Epidermal melanocyte (primary cell): Measurements from ENCODE around the gene ZFP57.
A peak's percentile ranks its signal among the peaks of the same experiment; 100 is the strongest.

Experiments used
- DNase-seq: peaks from one replicate; pipeline ENCODE4 v3.0.0; 2011; ENCODE audit warnings: low spot score; ENCODE audit not compliant: insufficient read length

The ZFP57 gene

GRCh38 chr6:29656157-29656556 is 24.8 kb downstream of the ZFP57 start:
- no peak for DNase-seq

GRCh38 chr6:29655658-29656057 is 25.3 kb downstream of the ZFP57 start:
- DNase-seq = no peak

GRCh38 chr6:29653452-29654038 is 27.4 kb downstream of the ZFP57 start:
- peak; percentile 74 for DNase-seq

GRCh38 chr6:29652198-29652584 is 28.8 kb downstream of the ZFP57 start:
- DNase-seq = no peak

- no peak for DNase-seq
Observed at GRCh38 chr6:29651413-29652197, 29.3 kb downstream of the ZFP57 start.

GRCh38 chr6:29649701-29650673 is 31.0 kb downstream of the ZFP57 start:
- peak; percentile 96 for DNase-seq

- DNase-seq = no peak
Observed at GRCh38 chr6:29647927-29648642, 32.9 kb downstream of the ZFP57 start.

GRCh38 chr6:29641430-29642148 is 39.4 kb downstream of the ZFP57 start:
- DNase-seq = no peak

- DNase-seq = no peak
Observed at GRCh38 chr6:29637247-29637646, 43.7 kb downstream of the ZFP57 start.

GRCh38 chr6:29633534-29633905 is 47.4 kb downstream of the ZFP57 start:
- no peak for DNase-seq

- peak; percentile 93 for DNase-seq
Observed at GRCh38 chr6:29632789-29633533, 48.0 kb downstream of the ZFP57 start, which contains the start of gene GABBR1. Gene GABBR1 (minus strand): TSS chr6:29633183. CDS start chr6:29632385, 798 bp downstream.

- no peak for DNase-seq
Observed at GRCh38 chr6:29631860-29632731, 48.9 kb downstream of the ZFP57 start.

GRCh38 chr6:29631209-29631810 is 49.6 kb downstream of the ZFP57 start:
- no peak for DNase-seq

- no peak for DNase-seq
Observed at GRCh38 chr6:29630315-29630714, 50.6 kb downstream of the ZFP57 start.

GRCh38 chr6:29629571-29629970 is 51.4 kb downstream of the ZFP57 start:
- no peak for DNase-seq

- peak; percentile 76 for DNase-seq
Observed at GRCh38 chr6:29628419-29629281, 52.3 kb downstream of the ZFP57 start.

GRCh38 chr6:29627755-29628418 is 53.1 kb downstream of the ZFP57 start:
- peak; percentile 79 for DNase-seq
